GM19240 (cell line): Measurements from ENCODE around the gene GPC5.
"Not testable (repeated sequence)": the region's sequence is repeated elsewhere in the genome, so short reads cannot be mapped to it uniquely, and the experiment has no call there.

Source experiments
- DNase-seq: peaks from one replicate; pipeline ENCODE4 v3.0.0; 2011; ENCODE audit warnings: low spot score; ENCODE audit not compliant: insufficient read length

The GPC5 gene

DNA sequence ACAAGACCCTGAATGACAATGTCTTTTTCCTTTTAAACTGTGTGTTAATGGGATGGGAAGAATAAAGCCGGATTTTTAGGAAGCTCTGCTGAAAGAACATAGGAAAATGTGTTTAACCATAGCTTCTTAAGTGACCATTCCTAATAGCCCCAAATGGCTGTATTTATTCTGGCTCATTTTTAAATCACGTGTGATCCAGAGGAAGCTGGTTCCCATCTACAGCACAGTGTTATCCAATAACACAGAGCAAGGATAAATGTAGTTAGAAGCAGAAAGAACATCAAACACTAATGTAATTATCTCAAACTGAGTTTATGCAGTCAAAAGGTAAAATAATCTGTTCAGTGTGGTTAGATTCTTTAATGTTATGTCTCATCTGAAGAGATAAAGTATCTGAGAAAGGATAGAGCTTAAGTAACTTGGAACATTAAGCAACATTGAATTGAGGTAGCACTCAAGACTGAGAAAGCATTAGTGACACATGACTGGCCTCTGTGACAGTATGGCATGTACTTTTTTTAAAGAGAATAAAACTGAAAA lies 853.3 kb downstream of the GPC5 start:
- no peak for DNase-seq

DNA sequence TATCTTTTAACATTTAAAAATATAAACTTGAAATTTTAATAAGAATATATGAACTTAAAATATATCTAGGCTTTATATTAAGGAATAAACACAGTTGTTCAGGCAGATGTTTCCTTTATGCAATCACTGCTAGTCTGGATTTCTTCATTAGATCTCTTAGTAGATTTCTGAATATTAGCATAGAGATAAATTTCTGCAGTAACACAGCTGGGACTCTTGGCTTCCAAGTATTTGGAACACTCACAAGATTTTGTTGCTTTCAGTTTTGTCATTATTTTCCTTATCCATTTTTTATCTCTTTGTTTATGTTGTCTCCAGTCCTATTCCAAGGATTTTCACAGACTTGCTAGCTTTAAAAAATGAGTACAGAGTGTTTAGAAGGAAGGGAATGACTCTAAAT lies 857.1 kb downstream of the GPC5 start:
- DNase-seq, result no peak

DNA sequence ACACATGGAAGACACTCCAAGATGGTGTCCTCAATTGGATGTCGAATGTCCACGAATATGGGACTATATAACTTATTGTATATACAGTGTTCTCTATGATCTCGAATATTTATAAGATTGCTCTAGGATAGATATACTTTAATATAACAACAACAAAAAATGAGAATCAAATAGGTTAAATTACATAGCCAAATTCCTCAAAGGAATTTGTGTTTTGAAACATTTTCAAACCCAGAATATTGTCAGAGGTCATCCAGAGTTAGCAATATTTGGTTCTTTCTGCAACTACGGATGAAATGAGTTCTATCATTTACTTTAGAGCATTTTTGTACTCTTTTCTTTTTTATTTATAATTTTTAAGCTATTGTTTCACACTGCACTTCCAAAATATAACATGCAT lies 857.8 kb downstream of the GPC5 start:
- no peak for DNase-seq

DNA sequence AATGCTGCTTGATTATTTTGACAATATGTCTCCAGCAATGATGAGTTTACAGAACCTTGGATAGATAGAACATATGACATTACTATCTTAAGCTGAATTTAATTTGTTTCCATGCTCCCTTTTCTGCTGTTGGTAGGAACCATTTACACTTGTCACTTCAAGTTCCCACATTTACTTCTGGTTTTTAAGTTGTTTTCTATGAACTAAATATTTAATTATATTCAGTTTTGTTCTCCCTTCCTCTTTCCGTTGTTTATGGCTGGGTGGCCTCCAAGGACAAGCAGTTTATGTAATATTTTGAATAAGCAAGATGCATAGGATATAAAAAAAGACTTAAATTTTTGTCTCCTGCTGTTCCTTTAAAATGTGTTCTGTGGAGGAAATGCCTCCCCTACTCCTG lies 860.6 kb downstream of the GPC5 start:
- DNase-seq, result no peak

DNA sequence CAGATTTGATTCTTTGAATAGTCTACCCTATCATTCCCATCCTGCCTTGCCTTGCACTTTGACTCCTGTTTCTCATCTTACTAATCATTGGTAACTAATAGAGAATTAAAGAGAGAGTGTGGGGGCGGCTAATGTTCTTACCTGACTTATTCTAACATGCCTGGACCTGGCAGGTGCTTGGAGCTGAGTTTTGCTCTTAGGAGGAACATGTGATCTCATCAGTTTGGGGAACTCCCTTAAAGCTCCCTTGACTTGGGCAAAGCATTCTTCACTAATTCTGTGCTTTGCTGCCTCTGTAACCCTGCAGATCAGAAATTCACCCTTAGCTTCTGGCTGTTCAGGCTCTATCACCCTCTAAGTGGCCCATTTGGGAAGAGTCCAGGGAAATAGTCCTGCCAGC lies 861.1 kb downstream of the GPC5 start:
- DNase-seq, result no peak

DNA sequence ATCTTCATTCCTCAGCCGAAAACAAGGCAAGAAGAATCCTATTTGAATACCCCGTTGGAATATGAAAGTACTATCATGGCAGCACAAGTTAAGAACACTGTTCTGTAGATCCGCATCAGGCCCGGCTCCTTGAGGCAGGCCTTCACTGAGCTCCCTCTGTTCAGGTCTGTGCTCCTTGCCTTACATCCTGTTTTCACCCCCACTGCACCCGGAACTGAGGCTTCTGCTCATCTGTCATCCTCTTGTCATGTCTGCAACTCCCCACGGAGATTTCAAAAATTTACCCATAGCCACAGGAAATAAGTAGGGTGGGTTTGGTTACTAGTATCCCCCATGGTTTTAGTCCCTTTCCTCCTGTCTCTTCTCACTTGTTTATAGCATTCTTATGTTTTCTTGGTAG lies 861.9 kb downstream of the GPC5 start:
- no peak for DNase-seq

DNA sequence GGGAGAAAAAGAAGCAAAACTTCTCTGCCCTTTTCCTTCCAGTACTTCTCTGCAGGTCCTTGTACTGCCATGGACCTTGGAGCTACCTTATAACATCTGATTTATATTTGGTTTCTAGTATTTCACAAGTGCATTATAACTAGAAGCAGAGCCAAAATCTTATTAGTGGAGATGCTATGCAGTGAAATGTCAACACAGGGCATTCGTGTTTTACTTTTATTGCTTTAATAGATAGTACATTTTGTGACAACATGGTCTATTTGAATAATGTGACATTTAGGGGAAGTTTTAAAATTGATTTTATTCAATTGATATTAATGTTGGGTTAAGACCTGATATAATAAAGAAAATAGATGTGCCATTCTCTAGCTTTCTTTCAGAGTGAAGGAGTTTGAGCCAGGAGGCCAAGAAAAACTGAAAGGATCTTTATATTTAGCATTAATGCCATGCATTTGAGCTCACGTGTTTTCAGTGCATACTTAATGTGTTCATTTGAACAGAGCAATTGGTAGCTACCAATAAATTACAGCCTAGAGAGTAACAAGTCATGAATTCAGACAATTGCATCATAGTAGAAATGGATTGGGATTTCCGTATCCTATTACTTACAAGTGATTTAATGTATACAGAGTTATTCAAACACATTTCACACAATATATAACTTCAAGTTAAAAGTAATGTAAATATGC lies 863.8 kb downstream of the GPC5 start:
- DNase-seq, result no peak

DNA sequence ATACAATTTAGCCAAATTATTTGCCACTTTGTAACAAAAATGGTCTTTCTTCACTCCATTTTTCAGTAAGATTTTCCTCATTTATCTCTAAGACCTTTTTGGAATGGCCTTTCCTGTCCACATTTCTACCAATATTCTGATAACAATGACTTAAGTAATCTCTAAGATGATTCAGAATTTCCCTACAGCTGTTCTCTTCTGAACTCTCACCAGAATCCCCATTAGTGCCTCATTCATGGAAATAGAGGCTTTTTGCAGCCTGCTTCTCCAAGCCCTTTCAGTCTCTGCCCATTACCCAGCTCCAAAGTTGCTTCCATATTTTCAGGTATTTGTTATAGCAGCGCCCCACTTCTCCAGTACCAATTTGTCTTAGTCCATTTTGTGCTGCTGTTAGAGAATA lies 867.0 kb downstream of the GPC5 start:
- DNase-seq, result no peak

DNA sequence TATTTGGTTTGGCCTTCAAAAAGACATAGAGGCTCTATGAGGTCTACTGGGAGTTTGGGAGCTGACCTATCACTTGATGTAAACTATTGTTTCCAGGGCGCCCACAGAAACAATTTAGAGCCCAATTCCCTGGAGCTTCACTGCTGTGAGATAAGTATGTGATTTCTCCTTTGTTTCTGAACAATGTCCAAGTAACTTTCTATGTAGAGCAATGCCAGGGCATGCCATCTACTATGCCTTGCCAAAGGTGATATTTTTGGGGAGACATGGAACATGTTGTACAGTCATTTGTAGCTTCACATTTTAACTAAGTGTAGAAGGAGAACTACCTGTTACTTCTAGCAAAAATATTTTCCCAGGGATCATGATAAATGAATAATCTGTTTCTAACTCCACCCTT lies 872.6 kb downstream of the GPC5 start:
- DNase-seq, result no peak

DNA sequence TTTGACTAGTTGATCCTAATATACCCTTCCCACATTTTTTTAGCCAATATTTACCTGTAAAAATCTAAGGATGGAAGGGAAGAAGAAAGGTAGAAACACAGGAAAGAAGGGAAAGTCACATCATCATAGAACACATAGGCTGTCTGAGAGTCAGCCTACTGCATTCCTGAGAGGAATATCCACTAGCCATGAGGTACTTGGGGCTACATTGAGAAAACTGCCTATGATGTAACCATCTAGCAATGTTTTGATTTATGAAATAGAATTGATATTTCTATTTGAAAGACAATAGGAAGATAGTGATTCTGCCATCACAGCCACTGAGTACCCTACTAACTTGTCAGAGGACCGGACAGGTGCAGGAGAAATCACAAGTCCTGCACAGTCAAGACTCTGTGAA lies 873.8 kb downstream of the GPC5 start:
- no peak for DNase-seq

DNA sequence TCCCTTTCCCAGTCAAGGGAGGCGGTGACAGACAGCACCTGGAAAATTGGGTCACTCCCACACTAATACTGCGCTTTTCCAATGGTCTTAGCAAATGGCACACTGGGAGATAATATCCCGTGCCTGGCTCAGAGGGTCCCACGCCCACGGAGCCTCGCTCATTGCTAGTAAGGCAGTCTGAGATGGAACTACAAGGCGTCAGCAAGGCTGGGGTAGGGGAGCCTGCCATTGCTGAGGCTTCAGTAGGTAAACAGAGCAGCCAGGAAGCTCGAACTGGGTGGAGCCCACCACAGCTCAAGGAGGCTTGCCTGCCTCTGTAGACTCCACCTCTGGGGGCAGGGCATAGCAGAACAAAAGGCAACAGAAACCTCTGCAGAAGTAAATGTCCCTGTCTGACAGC lies 882.6 kb downstream of the GPC5 start:
- DNase-seq, result not testable (repeated sequence)

DNA sequence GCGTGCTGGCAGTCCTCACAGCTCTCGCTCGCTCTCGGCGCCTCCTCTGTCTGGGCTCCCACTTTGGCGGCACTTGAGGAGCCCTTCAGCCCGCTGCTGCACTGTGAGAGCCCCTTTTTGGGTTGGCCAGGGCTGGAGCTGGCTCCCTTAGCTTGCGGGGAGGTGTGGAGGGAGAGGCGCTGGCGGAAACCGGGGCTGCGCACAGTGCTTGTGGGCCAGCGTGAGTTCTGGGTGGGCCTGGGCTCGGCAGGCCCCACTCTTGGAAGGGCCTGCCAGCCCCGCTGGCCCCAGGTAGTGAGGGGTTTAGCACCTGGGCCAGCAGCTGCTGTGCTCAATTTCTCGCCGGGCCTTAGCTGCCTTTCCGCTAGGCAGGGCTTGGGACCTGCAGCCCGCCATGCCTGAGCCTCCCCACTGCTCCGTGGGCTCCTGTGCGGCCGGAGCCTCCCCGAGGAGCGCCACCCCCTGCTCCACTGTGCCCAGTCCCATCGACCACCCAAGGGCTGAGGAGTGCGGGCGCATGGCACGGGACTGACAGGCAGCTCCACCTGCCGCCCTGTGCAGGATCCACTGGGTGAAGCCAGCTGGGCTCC lies 892.4 kb downstream of the GPC5 start:
- not testable (repeated sequence) for DNase-seq

DNA sequence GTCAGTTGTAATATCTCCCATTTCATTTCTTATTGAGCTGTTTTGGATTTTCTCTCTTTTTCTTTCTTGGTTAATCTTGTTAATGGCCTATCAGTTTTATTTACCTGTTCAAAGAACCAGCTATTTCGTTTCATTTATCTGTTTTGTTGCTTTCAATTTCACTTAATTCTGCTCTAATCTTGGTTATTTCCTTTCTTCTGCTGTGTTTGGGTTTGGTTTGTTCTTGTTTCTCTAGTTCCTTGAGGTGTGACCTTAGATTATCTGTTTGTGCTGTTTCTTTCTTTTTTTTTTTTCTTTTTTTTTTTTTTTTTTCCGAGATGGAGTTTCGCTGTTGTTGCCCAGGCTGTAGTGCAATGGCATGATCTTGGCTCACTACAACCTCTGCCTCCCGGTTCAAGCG lies 896.1 kb downstream of the GPC5 start:
- DNase-seq, result not testable (repeated sequence)

DNA sequence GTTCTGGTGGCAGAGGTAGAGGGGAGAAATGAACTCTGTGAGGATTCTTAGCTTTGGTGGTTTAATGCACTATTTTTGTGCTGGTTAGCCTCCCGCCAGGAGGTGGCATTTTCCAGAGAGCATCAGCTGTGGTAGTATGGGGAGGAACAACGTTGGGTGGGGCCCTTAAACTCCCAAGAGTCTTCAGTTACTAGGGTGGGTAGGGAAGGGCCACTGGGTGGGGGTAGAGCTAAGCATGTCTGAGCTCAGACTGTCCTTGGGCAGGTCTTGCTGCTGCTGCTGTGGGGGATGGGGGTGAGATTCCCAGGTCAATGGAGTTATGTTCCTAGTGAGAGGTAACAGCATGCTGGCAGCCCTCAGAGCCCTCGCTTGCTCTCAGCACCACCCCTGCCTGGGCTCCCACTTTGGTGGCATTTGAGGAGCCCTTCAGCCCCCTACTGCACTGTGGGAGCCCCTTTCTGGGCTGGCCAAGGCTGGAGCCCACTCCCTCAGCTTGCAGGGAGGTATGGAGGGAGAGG lies 897.8 kb downstream of the GPC5 start:
- DNase-seq, result not testable (repeated sequence)

DNA sequence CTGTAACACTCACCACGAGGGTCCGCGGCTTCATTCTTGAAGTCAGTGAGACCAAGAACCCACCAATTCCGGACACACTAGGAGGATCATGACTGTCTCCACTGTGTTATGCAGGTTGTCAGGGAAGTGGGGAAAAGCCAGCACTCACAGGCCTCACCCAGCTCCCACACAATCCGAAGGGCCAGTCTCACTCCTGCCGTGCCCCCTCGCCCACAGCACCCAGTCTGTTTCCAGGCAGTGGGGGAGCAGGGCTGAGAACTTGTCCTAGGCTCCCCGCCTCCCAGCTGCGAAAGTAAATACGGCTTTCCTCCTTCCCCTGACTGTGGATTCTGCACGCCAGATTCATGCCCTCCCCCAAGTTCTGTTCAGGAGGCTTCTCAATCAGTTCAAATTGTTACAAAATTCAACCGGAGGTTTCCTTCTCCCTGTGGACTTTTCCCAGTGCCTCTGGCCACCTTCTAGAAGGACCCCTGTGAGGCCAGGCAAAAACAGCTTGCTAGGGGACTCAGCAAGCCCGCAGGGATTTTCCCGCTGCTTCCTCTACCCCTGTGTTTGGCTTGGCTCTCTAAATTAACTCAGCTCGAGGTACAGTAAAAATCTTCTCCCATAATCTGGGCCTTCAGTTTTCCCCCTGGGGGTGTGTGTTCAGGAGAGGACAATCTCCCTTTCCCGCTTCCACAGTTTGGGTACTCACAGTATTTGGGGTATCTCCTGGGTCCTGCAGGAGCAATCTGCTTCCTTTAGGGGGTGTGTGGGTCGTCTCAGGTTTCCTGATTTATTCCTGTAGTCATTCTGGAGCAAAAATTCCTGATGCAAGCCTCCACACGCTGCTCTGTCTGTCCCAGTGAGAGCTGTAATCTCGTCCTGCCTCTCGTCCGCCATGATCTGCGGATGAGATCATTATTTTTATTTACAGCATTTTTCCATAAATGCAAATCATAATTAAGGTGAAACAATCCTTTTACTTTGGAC lies 899.8 kb downstream of the GPC5 start:
- no peak for DNase-seq

DNA sequence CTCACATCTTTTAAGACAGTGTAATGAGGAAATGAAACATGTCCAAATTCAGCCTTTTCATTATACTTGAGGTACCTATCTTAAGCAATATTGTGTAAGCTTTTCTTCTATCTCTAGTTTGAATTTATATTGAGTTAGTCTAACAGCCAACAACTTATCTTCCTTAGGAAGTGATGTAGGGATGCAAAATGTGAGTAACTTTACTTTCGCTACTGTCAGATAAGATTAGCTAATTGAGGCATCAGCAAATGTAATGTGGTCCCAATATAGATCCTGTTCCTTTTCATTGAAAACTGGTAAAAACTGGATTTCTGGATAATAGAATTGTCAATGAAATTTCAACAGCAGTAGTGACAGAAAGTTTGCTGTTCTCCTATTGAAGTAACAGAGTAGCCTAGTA lies 902.2 kb downstream of the GPC5 start:
- DNase-seq, result no peak

DNA sequence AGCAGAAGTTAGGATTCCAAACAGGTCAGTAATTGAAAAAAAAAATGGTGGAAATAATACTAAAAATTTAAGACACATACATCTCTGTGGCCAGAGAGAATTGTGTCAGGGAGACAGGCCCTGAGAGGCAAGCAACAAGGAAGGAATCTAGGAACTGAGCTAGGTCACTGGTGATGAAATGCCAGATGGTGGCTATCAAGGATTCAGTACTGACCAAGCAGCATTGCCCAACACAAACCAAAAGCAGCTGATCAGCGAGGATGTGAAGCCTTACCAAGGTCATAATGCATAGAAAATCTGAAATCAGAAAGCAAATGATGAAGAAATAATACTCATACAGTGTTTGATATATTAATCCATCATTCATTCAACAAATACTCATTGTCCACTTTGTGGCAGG lies 905.0 kb downstream of the GPC5 start:
- no peak for DNase-seq

DNA sequence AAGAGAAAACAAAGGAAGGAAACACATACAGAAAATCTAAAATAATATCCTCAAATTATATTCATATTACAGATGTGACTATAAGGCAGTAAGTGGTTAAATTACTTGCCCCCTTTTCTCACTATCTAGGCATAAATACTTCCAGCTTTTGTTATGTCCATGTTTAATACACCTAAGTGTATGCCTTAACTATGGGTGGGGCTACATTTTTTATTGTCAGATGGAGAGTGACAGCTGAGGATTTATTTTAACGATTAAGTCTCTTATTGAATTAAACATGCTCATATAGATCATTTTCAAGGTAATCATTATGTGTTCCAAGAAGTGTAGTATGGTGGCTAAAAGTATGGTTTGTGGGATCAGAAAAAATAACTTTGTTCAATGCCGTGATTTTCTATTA lies 909.3 kb downstream of the GPC5 start:
- DNase-seq, result no peak

DNA sequence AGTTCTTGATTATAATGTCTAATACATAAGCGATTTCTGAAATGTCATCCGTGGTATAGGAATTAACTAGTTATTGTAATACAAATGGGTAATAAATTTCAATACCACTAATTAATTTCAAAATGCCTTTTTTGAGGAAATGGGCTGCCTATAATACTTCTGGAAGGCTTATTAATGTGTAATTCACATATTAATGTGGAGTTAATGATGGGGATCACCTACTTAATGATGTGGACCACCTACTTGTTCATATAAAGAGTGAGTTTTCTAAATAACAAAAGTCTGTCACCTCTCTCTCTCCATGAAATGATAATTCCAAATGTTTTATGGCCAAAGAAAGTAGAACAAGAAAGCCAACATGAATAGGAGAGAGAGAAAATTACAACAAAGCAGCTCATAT lies 914.4 kb downstream of the GPC5 start:
- no peak for DNase-seq

DNA sequence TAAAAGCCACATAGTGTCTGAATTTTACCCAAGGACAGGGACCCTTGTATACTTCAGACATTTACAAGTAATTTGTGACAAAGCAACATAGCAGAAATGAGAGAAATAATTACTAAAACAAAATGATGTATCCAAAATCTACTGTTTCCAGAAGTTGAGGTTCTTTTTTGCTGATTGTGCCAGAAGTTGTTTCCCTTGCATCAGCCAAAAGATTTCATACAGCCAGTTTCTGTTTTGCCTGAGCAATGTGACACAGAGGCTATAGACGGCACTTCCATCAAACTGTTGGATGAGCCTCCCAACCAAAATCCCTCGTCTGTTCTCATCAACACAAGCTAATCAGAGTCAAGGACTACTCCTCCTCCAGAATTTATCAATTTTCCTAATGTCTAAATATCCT lies 915.0 kb downstream of the GPC5 start:
- no peak for DNase-seq

DNA sequence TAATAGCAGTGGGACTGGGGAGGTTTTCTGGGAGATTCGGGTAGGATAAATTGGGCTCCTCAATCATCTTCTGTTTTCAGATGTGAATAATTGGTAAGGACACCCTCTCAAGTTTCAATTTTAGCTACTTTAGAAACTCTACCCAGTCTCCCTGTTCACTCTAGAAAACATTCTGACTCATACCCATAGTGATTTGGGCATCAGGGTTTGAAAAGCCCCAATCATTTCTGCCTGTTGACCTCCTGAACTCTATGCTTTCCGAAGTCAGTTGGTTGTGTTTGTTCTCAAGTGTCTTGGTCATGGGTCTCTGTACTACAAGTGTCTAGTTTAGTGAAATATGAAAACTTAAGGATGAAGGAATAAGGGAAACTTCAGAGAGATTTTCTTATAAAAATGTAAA lies 916.8 kb downstream of the GPC5 start:
- DNase-seq, result no peak

DNA sequence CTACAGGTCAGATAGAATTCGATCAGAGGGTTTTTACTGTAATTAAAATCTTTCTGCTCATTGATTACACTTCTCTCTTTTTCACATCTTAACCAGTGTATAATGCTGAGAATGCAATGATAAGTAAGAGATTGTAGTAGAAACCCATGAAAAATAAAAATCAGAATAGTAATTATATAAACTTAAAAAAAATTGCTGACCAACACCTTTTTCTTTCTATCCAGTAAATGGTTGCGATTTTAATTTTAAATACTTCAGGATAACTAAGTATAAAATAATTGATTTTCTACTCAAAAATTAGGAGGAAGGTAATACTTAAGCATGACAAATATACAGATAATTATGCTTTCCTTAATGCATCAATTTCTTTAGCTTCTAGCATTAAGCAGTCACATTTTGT lies 917.6 kb downstream of the GPC5 start:
- DNase-seq, result no peak
